ENCODE results near the gene NDUFV1.
A peak's percentile ranks its signal among the peaks of the same experiment; 100 is the strongest.

Gene NDUFV1

GRCh38 chr11:67576735-67577475, 29.8 kb upstream of the NDUFV1 start:
- Histone ChIP-seq H3K79me2 (ENCODE audit: control insufficient read depth, low read length) (no peaks in the 10 kb centered on the region), H4K20me1 (ENCODE audit: control insufficient read depth, insufficient read depth, low read depth, low read length) (no peaks in the 10 kb centered on the region), H3K36me3 (ENCODE audit: control insufficient read depth, low read length) (no peaks in the 10 kb centered on the region), H3K4me3 (ENCODE audit: low read length) (no peak overlapping the region), H3K27ac (ENCODE audit: low read depth, low read length) (no peak overlapping the region), H3K4me2 (ENCODE audit: low read length) (no peak overlapping the region), H3F3A (ENCODE audit: control insufficient read depth, insufficient read depth) (peaks cover 5% of the 10 kb centered on the region), H3K9me3 (ENCODE audit: control insufficient read depth, insufficient read depth, low read length) (no peaks in the 10 kb centered on the region), H3K4me1 (ENCODE audit: control insufficient read depth, low read length) (peaks cover 14% of the 10 kb centered on the region), H3K27me3 (ENCODE audit: control insufficient read depth, low read length) (peaks cover 21% of the 10 kb centered on the region), H3K9me2 (replicated peaks; ENCODE audit: control insufficient read depth, low read length) (no peaks in the 10 kb centered on the region)
- TF ChIP-seq EZH2phosphoT487 (IDR thresholded peaks at IDR 0.05; ENCODE audit: borderline replicate concordance, low read length) (no peak), CTCF (IDR thresholded peaks at IDR 0.05; ENCODE audit: low read depth, low read length, poor library complexity, severe bottlenecking) (peak; percentile 37)

- Histone ChIP-seq H3K4me3 (ENCODE audit: low read length) (no peak overlapping the region), H3K27me3 (ENCODE audit: control insufficient read depth, low read length) (peaks cover 25% of the 10 kb centered on the region; the same call in 1 of the 2 replicates), H3F3A (ENCODE audit: control insufficient read depth, insufficient read depth) (peaks cover 12% of the 10 kb centered on the region), H3K4me1 (ENCODE audit: control insufficient read depth, low read length) (peaks cover 19% of the 10 kb centered on the region), H4K20me1 (ENCODE audit: control insufficient read depth, insufficient read depth, low read depth, low read length) (no peaks in the 10 kb centered on the region), H3K79me2 (ENCODE audit: control insufficient read depth, low read length) (peaks cover 3% of the 10 kb centered on the region; the same call in 1 of the 2 replicates), H3K9me2 (replicated peaks; ENCODE audit: control insufficient read depth, low read length) (no peaks in the 10 kb centered on the region), H3K27ac (ENCODE audit: low read depth, low read length) (no peak overlapping the region), H3K36me3 (ENCODE audit: control insufficient read depth, low read length) (no peaks in the 10 kb centered on the region), H3K9me3 (ENCODE audit: control insufficient read depth, insufficient read depth, low read length) (no peaks in the 10 kb centered on the region), H3K4me2 (ENCODE audit: low read length) (no peak overlapping the region)
- no peak for TF ChIP-seq EZH2phosphoT487 (IDR thresholded peaks at IDR 0.05; ENCODE audit: borderline replicate concordance, low read length)
- TF ChIP-seq CTCF (IDR thresholded peaks at IDR 0.05; ENCODE audit: low read depth, low read length, poor library complexity, severe bottlenecking), result no peak
Observed at GRCh38 chr11:67577951-67578350, 28.8 kb upstream of the NDUFV1 start.

- Histone ChIP-seq H3K27ac (ENCODE audit: low read depth, low read length) (no peak overlapping the region), H3K36me3 (ENCODE audit: control insufficient read depth, low read length) (peaks cover 25% of the 10 kb centered on the region), H3K4me2 (ENCODE audit: low read length) (no peak overlapping the region), H3K27me3 (ENCODE audit: control insufficient read depth, low read length) (peaks cover 25% of the 10 kb centered on the region; the same call in 1 of the 2 replicates), H3K9me2 (replicated peaks; ENCODE audit: control insufficient read depth, low read length) (no peaks in the 10 kb centered on the region), H3K9me3 (ENCODE audit: control insufficient read depth, insufficient read depth, low read length) (no peaks in the 10 kb centered on the region), H3K4me3 (ENCODE audit: low read length) (no peak overlapping the region), H4K20me1 (ENCODE audit: control insufficient read depth, insufficient read depth, low read depth, low read length) (peaks cover 9% of the 10 kb centered on the region), H3K79me2 (ENCODE audit: control insufficient read depth, low read length) (peaks cover 32% of the 10 kb centered on the region), H3K4me1 (ENCODE audit: control insufficient read depth, low read length) (peaks cover 40% of the 10 kb centered on the region), H3F3A (ENCODE audit: control insufficient read depth, insufficient read depth) (peaks cover 23% of the 10 kb centered on the region)
- TF ChIP-seq EZH2phosphoT487 (IDR thresholded peaks at IDR 0.05; ENCODE audit: borderline replicate concordance, low read length) (no peak), CTCF (IDR thresholded peaks at IDR 0.05; ENCODE audit: low read depth, low read length, poor library complexity, severe bottlenecking) (no peak)
Observed at GRCh38 chr11:67581469-67581868, 25.3 kb upstream of the NDUFV1 start.
